AG20443 (cell line): ENCODE data around the gene IL22RA2.
A peak's percentile ranks its signal among the peaks of the same experiment; 100 is the strongest.
"Not testable (repeated sequence)": the region's sequence is repeated elsewhere in the genome, so short reads cannot be mapped to it uniquely, and the experiment has no call there.

ENCODE experiments used
- DNase-seq: peaks from one replicate; pipeline ENCODE4 v3.0.0; 2012; ENCODE audit warnings: low spot score, mixed read lengths

Gene IL22RA2

DNA sequence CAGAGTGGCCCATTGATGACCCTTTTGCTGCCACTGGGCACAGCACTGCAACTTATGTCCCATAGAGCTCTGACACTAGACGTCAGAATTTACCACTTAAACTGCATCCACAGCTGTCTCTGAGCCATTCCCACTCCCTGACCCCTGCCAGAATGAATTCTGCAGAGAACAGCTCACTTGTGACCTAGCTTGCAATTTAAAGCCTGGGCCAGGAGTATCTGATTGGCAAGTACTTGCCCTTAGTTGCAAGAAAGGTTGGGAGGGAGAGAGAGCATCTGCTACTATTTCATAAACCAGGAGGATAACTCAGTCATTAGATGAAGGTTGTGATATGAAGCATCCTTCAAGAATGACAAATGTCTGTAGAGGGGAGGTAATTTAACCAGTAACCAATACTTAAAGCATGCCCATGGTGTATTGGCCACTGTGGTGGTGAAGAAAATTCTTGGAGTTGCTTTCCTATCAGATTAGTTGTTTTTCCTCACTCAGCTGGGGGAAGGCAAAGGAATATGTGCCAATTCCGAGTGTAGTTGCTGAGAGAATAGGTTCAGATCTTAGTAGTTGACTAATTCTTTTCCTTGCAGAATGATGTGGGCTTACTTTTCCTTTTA lies 46.5 kb downstream of the IL22RA2 start:
- DNase-seq: no peak

DNA sequence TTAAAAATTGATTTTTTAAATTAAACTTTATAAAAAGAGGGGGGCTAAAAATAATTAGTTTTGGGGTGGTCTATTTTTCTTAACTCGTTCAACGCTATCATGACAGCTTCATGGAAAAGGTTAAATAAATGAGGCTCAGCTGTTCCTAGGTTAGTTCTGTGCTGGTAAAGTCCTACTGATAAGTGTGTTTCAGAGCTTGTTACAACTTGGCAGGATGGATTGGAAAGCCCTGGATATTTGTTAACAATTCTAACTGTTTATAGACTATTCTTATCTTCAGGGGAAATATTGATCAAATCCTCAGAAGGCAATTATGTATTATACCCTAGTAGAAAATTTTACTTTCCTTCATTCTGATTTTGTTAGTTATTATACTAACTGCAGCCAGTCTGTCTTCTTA lies 50.4 kb downstream of the IL22RA2 start:
- DNase-seq: no peak

DNA sequence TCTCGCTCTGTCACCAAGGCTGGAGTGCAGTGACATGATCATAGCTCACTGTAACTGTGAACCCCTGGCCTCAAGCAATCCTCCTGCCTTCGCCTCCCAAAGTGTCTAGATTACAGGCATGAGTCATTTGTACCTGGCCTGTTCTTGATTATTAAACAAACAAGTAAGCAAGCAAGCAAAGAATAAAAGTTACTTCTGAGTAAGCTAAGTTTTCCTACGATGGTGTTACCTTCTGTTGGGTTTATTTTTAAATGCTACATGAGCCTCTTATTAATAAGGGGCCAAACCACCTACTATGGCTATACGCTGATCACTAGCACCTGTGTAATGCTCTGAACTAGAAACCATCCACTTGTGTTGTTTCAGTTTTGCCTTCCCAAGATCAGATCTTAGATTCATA lies 50.8 kb downstream of the IL22RA2 start:
- DNase-seq: no peak

DNA sequence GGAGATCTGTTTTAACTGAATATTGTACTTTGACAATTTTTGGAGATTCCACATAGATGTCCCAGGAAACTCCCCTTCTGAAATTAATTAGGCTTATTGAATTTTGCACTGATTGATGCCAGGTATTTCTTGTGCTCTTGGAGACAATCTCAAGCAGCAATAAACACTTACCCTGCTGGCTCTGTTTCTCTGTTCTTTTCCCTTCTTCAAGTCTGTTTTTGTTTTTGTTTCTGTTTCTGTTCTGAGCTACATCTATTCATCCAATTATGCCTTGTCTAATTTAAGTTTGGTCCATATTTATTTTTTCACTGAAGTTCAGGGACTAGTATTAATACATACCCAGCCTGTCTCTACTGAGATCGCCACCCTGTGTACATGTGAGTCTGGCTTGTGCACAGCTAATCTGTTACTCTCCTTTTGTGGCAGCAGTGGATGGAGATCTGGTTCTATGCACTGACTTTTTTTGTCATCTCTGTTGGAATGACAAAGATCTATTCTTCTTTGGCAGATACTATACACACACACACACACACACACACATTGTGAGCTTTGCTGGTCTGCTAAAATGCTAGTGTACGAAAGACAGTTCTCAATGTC lies 51.9 kb downstream of the IL22RA2 start:
- no peak for DNase-seq

DNA sequence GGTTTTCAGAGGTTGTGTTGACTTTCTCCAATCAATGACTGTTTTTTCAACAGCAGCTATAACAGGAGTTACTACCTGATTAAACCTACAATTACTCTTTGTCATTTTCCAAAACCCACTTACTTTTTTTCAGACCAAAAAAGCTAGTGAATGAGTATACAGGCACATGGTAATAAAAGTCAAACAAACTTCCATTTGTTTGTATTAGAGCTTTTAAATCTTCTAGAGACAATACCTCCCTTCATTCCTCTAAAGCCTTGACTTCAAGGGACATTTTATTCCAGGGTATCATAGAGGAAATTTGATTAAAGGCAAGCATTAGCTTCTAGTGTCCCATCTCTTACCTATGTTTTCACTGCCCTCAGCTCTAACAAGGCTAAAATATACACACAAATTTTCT lies 52.7 kb downstream of the IL22RA2 start:
- no peak for DNase-seq

DNA sequence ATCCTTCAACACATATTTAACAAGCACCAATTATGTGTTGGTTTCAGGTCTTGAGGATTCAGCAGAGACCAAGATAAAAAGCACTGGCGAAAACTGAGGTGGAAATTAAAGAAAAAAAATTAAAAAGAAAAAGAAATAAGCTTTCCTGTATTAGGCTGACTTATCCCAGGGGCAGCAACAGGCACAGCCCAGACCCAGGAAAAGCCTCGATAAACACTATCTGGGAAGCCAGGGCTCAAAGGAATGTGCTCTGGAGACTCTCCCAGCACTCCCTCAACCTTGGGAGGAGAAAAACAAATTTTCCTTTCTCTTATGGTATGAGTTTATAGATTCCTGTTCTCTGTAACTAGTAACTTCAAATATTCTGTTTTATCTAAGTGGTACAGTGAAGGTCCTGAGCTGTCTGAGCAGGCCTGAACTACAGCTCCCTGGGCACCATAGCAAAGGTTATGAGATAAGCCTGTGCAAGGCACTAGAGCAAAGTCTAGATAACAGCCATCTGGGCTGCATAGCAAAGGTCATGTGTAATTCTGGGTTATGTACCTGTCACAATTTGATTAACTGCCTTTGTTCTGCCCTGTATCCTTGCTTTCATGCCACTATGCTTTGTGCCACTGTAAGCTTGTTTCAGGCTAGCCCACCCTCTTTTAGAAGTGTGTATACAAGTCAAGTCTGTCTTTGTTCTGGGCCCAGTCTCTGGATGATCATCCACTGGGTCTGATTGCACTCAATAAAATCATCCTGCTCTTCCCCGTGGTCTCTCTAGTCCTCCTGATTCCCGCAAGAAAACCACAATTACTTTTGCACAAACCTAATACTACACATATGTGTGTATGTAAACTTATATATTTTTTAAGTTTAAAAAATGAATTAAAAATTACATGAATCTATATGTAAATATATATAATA lies 54.0 kb downstream of the IL22RA2 start:
- DNase-seq: no peak

DNA sequence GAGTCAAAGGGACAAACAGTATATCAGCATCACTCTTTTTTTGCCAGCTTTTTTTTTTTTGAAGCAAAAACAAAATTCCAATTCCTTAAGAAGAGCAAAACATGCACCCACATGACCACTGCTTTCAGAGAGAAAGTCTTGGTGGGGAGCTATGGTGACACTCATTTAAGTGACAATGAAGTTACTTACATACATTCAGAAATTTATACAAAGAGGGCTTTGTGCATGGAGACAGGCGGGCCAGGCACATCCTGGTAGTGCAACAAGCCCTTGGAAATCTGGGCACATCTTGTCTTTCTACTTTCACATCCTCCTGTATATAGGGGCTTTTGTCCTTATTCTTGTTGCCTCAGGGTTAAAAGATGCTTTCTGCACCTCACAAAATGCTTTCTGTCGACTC lies 55.9 kb downstream of the IL22RA2 start:
- no peak for DNase-seq

DNA sequence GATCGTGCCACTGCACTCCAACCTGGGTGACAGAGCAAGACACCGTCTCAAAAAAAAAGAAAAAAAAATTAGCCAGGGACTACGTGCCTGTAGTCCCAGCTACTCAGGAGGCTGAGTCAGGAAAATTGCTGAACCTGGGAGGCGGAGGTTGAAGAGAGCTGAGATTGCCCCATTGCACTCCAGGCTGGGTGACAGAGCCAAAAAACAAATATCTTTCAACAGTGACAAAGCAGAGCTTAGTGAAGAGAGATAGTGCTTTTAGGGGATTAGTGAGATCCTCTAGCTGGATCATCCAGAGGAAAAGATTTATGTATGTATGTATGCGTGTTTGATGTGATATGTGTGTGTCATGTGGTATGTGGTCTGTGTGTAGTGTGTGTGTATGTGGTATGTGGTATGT lies 56.6 kb downstream of the IL22RA2 start:
- DNase-seq: no peak

DNA sequence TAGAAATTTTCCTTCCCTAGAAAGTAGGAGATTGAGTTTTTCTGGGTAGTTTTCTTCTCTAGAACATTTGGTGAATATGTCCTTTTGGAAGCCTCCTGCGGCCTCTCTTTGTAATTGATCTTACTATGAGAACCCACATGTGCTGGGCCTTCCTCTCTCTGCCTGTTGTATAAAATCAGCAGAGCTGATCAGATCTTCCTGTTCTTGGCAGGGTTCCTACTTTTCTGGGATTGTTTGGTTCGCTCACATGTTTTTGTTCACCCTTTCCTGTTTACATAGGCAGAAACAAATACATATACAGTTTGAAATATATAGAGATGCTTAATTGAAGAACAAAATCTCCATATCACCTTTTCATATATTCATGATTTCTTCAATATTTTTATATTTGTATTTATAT lies 57.8 kb downstream of the IL22RA2 start:
- DNase-seq: no peak

DNA sequence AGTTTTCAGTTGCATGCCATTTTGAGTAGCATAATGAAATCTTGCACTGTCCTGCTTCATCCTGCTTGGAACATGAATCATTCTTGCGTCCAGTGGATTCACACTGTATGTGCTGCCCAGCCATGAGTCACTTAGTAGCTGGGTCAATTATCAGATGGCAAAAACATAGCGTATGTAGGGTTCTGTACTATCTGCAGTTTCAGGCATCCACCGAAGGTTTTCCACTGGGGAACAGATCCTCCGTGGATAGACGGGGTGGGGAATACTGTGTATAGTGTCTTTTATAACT lies 61.4 kb downstream of the IL22RA2 start:
- peak; percentile 50 for DNase-seq

DNA sequence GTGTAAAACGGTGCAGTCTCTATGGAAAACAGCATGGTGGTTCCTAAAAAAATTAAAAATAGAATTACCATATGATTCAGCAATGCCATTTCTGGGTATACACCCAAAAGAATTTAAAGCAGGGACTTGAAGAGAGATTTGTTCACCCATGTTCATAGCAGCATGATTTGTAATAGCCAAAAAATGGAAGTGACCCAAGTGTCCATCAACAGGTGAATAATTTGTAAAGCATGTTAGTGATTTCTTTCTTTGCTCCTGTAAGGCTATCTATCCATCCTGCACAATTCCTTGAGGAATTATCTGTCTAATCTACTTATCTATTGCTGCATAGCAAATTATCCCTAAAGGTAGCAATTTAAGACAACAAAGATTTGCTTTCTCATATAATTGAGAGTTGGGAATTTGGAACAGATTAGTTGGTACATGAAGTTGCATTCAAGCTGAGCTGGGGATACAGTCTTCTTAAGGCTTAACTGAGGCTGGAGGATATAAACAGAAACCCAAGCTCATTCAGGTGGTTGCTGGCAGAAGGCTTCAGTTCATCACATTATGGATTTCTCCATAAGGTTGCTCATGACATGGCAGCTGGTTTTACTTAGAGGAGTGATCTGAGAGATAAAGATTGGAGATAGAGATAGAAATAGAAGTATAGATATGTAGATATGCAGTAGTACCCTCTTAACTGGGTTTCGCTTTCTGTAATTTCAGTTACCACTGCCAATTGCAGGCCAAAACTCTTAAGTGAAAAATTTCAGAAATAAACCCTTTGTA lies 62.0 kb downstream of the IL22RA2 start:
- no peak for DNase-seq

DNA sequence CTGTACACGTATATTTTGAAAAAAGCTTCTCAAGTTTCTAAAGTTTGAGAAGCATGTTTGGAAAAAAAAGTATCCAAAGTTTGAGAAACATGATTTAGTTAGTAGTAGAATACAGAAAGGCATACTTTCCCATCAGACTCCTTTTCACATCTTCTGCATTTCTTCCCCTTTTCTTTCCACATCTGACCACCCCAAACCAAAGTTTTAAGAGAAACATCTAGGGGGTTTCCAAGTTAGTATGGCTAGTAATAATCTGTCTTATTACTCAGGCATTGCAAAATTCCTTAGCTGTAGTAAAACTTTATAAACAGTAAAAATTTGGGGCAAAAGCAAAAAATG lies 65.7 kb downstream of the IL22RA2 start:
- DNase-seq: no peak

DNA sequence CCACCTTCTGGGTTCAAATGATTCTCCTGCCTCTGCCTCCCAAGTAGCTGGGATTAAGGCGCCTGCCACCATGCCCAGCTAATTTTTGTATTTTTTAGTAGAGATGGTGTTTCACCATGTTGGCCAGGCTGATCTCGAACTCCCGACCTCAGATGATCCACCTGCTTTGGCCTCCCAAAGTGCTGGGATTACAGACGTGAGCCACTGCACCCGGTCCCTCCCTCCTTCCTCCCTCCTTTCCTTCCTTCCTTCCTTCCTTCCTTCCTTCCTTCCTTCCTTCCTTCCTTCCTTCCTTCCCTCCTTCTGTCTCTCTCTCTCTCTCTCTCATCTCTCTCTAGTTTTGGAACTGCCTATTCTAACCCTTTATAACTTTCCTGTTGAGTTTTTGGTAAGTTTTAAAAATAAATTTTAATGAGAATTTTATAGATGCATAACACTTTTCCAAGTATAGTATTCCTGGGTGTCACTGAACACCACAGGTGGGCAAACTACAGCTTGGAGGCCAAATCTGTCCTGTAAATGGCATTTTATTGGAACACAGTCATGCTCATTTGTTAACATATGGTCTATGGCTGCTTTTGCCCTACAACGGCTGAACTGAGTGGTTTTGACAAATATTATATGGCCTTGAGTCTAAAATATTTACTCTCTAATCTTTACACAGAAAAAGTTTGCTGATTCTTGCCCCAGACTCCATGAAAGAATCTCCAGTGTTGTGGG lies 66.2 kb downstream of the IL22RA2 start:
- DNase-seq: not testable (repeated sequence)

DNA sequence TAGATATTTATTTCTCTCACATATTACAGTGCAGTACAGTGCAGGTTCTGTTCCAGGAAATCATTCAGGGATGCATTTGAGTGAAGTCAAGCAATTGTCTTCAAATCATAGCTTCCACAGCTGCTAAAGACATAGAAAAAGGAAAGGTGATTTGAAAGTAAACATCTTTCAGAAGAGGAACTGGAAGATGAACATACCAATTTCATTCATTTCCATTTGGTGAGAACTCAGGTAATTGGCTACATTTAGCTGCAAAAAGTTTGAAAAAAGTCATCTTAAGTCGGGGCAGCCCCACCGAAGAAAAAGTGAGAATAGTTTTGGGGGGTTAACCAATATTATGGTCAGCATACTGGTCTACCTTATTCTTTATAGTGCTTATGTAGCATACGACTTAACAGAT lies 67.3 kb downstream of the IL22RA2 start:
- no peak for DNase-seq

DNA sequence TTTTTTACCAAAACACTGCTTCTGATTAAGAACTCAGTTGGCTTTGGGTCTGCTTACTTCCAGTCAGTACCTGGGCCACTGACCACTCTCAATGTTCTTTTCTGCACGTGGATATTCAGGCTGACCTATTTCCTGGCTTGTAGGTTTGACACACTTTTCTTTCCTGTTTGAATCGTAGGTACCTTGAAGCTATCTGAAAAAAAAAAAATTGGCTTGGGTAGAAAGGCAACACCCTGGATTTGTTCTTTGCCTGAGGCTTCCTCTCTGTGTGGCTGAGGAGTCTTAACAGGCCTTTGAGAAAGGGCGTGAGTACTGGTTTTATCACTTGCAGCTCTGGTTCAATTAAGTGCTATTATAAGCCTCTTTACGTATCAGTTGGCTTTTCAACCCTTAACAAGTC lies 68.1 kb downstream of the IL22RA2 start:
- no peak for DNase-seq

DNA sequence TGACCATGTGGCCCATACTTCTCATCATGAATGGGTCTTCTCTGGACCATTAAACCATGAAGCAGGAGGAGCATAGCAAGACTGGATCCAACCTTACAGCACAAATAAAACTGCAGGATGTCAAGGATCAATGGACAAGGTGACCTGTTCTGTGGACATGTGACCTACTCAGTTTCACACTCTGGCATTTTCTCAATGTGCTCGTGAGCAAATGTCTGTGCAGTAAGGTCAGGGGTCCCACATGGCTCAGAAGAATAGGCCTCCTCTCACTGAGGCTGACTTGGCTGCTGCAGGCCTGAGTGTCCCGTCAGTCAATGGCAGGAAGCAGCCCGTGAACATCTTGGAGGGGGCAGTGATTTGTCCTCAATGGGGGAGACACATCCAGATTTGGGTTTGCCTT lies 68.5 kb downstream of the IL22RA2 start:
- DNase-seq: no peak

DNA sequence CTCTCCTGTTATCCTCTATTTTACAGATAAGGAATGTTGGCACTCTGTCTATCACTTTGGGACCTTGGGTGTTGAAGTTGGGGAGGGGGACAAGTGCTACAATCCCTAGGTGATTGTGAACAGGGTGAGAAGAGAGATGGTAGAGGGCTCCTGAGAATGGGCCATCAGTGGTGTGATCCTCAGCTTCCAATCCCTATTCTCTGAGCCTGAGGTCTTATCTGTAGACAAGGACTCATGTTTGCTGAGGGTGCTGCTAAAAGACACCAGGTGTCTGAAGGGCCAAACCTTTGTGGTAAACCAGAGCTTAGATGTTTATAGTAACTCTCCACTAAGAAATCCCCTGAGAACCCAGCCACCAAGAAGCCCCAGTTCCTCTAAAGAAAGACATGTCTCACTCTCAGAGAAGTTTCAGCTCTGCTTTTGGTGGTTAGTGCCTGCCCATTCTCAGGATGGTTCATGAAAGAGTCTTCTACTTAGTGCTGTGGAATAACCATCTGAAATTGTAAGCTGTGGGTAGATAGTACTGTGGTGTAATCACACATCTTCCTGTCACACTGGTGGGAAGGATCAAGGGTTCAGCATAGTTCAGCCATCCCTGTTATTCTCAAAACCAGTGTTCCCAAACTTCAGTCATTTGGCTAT lies 70.5 kb downstream of the IL22RA2 start:
- DNase-seq: no peak

DNA sequence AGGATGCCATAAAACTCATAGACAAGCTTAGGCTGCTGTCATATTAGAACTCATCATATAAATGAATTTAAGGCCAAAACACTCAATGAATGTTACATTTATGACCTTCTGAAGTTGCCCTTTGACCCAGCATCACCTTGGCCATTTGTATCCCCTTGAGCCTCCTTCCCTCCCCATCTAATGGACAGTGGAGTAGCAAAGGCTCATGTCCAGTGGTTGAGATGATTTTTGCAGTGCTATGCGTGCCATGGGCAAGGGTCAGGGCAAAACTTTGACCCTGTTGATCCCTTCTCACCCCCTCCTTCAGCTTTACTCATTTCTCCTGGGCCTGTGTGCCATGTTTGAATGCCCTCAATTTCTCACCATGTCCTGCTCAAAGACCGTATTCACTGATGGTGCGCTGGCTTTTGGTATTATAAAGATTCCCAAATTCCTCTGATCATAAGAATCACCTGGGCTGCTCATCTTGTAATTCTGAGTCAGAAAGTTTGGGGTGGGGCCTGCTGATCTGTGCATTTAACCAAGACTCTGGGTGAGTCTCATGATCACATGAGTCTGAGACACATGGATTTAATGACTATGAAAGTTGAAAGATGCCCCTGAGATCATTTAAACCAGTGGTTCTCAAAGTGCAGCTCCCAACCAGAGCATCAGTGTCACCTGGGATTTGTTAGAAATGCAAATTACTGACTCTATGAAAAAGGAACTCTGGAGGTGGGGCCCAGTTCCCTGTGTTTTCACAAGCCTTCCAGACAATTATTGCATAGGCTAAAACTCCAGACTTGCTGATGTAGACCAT lies 71.2 kb downstream of the IL22RA2 start:
- DNase-seq: no peak

DNA sequence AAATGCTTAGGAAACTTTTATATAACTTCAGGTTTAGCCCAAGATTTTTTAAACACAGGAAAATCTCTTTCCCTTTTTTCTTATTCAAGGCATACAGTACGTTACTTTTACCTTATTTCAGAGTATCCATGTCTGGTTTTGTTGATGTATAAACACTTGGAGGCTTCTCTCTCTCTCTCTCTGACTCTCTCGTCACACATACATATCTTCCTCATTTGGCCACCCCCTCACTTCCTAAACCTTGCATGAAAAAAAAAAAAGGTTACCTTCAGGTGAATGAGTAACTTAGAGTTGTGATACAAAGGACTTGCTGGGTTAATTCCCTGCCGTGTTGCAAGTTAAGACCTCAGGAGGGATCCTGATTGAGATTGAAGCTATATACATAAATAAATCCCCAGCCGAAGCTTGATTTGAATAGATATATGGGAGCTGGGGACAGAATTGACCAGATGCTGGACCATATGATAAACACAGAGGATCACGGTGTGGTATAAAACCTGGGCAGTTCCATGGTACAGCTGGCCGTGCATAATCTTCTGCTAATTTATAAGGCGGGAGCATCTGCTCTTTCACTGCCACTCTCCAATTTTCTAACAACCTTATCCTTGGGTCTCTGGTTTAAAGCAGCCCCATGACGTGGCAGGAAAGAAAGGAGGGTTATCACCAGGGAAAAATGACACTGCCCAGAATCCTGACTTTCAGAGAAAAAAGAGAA lies 73.6 kb downstream of the IL22RA2 start:
- no peak for DNase-seq

DNA sequence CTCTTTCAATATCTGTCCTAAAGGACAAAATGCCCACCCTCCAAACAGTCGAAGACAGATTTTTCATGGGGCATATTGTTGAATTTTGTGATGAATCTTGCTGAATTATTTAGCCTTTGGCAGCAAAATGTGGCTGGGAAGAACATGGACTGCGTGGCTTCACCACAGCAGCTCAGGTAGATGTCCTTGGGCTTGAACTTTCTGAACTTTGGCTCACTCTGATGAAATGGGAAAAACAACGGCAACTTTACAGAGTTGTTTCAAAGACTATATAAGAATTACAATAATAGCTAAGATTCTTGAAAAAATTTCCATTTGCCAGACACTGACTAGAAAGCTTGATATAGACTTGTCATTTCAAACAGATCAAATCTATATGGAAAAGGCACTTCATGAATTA lies 75.9 kb downstream of the IL22RA2 start:
- no peak for DNase-seq
